HG03159 (cell line): ENCODE results near the gene GHRH.

Experiments used
- ATAC-seq: cut with Tn5 transposase; IDR thresholded peaks from one replicate; pipeline ENCODE4 v1.9.1; 2021; ENCODE audit warnings: mild to moderate bottlenecking, moderate library complexity; ENCODE audit not compliant: unreplicated experiment

Gene GHRH

DNA sequence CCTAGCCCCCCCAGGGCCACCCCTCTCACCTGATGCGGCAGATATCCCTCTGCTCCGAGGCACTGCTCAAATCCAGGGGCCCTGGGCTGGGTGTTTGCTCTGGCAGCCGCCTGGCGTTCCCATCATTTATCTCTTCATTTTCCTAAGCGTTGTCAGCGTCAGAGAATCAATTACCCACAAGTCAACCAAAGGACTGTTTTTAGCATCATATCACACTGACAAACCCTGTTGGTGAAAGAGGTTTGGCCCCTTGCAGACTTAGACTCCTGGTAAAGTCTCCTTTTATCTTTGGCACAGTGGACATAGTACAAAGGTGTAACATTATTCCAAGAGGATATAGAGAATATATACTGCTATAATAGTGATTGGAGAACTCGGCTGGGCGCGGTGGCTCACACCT, at the start of gene GHRH:
GHRH (minus strand) TSS at position 101 of the 400 bp plus-strand sequence. CDS start 4,925 bp downstream, outside the sequence.
- no peak for ATAC-seq

GRCh38 chr20:37310951-37311350, 49.3 kb upstream of the GHRH start:
- ATAC-seq = no peak

DNA sequence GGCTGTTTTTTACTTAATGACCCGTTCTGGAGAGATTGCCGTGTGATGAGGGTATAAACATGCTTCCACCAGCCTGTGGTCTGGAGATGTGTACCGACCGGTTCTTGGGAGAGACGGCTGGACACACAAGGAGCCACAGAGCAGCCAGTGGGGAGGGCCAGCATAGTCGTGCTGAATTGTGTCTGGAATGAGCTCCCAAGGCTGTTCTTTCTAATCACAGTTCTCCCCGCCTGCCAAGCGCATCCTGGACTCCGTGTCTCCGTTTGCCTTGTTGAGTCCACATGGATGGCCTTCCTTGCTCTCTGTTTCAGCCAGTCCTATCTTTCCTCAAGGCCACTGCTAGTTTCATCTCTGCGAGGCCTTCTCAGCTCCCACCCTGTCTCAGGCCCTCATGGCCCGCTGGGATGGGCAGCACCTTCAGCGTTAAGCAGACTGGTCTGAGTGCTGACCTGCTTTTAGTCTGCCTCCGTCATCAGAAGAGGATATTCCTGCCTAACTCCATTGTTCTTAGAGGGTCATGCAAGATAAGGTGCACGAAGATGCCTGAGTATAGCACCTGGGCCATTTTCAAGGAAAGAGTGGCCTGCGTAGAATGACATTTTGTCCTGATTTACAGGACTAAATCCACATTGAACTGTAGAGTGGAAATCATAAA, 48.4 kb upstream of the GHRH start:
- no peak for ATAC-seq

DNA sequence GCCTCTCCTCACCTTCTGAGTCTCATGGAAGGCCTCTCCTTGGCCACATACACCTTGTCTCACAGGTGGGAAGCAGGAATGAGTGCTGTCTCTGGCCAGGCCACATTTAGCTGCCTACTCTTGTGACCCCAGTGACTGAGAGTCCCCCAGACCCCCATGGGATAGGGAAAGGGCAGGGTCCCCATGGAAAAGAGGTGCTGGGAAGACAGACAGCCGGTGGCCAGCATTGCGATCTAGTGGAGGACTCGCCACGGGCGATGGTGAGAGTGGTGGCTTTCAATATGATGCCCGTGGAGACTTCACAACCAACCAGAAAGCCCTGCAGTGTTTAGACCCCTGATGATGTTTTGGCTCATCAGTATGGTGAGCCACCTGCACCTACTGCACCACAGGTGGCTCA, 47.7 kb upstream of the GHRH start:
- ATAC-seq = no peak

- peak; percentile 86 for ATAC-seq
Measured at GRCh38 chr20:37308086-37309050, 46.8 kb upstream of the GHRH start.

DNA sequence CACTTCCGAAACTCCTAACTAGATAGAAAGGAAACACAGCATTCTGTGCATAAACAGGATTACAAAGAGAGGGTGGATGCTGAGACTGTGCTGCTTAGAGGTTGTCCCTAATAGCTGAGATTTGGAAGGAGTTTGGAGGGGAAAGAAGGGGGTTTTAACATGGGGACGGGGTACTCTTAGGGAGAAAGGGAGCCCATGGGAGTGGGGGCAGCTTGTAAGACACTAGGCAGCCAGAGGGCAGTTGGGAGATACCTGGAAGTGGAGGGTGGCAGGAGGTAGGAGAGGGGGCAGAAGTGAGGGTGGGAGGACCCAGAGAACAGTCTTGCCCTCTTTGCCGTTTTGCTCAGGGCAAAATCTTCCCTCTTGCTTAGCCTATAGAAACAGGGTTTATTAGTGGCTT, 44.2 kb upstream of the GHRH start:
- ATAC-seq = no peak

DNA sequence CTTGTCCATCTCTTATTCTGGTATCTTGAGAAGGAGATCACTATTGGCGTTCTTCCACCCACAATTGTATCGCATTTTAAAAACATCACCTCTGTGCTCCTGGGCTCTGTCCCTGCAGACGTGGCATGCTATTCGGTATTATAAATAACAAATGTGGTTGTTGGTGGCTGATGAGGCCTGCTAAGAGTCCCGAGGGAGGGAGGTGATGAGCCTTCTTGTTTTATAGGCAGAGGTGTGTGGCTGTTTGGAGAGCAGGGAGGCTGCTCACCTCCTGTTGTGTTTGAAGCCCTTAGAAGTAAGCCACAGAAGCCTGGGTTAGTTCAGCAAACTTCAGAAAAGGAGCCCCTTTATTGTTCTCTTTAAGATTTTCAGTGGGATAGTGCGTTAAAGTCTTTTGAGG, 43.5 kb upstream of the GHRH start:
- ATAC-seq = no peak

DNA sequence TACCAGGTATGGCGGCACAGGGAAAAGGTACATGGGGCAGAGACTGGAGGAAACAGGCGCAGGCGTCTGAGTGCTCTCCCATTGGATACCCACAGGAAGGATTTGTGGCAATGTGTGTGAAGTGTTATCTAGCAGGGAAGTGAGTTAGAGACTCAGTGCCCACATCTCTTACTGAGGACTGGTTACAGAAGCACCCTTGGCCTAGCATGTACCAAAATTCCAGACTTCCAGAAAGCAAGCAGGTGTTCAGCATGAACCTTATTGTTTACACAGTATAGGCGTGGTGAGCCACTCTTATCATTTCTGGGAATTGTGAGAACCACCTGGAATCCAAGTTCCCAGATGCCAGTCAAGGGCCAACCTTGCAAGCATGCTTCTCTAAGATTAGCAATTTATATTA, 42.0 kb upstream of the GHRH start:
- no peak for ATAC-seq

GRCh38 chr20:37302981-37303380, 41.4 kb upstream of the GHRH start:
- ATAC-seq = no peak

DNA sequence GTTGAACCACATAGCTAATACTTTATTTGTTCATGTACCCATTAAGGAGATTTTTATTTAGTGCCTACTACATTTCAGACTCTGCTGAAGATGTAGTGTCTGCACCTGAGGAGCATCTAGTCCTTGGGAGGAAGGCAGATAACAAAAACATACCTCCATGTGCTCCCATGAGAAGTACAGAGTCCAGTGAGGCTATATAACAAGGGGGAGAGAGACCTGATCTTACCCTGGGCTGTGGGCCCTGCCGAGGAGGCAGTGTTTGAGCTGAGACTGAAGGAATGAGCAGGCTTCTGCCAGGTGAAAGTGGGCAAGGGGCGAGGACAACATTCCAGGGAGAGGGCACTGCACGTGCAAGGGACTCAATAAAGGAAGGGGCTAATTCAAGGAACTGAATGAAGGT, 39.9 kb upstream of the GHRH start:
- ATAC-seq = no peak

DNA sequence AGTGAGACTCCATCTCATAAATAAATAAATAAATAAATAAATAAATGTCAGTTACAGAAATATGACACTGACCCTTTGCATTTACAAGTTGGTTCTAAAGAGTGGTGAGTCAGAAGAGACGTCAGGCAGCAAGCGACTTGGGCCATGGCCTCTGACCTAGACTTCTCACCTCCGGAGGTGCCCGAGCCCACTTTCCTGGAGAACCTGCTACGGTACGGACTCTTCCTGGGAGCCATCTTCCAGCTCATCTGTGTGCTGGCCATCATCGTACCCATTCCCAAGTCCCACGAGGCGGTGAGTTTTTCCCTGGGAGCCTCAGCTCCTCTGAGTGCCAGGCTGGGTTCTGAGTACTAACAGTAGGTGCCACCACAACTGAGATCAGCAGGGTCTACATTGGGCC, 39.5 kb upstream of the GHRH start:
- ATAC-seq = no peak

DNA sequence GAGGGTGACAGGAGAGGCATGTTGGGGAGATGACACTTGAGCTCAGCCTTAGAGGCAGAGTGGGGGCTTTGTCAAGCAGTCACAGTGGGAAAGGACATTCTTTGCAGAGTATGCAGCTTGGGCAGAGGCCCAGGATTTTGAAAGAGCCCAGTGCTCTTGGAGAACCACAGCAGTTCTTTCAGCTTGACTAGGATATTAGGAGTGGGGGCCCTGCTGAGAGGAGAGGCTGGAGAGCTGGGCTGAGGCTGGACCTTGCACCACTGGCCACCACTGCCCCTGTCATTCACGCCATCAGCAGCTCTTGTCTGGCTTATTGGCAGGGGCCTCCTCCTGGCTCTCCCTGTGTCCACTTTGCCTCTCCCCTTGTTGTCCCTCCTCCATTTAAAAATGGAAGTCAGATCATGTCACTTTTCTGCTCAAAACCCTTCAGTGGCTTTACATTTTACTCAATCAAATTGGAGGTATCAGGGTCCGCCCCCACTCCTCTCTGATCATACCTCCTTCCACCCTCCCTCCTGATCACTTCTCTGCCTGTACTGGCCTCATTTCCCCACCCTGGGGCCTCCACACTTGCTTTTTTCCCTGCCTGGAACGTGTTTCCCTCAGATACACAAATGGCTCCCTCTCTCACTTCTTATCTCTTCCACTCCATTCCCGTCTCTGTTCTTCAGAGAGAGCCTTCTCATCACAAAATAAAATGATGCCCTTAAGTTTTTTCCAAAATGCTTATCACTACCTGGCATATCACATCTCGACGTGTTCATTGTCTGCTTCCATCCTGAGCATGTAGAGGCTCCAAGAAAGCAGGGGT, 38.3 kb upstream of the GHRH start:
- no peak for ATAC-seq

DNA sequence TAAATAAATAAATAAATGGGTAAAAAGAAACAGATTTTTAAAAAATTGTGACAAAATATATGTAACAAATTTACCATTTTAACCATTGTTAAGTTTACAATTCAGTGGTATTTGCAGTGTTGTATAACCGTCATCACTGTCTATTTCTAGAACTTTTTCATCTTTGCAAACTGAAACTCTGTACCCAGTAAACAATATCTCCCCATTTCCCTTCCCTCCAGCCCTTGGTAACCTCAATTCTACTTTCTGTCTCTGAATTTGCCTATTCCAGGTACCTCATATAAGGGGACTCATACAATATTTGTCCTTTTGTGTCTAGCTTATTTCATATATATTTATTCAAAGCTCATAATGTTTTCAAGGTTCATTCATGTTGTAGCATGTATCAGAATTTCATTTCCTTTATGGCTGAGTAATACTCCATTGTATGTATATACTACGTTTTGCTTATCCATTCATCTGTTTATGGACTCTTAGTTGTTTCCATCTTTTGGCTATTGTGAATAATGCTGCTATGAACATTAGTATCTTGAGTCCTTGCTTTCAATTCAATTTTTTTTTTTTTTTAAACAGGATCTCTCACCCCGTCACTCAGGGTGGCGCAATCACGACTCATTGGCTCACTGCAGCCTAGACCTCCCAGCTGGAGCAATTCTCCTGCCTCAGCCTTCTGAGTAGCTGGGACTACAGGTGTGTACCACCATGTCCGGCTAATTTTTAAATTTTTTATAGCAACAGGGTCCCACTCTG, 36.8 kb upstream of the GHRH start:
- no peak for ATAC-seq

DNA sequence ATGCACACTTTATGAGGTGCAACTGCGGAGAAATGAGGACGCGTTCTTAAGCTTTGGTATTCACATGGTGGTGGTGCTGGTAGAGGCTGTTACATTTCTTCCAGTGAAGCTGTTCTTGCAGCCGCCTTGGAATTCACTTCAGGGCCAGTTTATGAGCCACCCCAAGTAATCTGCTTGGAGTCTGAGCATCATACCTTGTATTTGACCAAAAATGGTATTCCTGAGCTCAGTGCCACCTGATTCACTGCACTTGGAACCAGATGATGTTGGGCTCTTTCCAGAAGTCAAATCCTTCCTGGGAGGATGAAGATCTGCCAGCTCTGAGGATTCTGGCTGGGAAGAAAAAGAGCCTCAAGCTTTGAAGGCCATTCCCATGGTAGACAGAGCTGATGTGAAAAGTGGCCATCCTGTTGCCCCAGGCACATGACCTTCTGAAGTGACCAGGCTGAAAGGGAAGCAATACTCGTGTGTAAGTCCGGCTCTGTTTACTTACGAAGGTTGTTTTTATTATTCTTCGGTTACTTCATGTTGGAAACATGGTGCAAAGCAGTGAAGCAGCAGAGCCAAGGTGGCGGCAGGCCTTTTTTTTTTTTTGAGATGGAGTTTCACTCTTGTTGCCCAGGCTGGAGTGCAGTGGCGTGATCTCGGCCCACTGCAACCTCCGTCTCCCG, 35.6 kb upstream of the GHRH start:
- no peak for ATAC-seq

DNA sequence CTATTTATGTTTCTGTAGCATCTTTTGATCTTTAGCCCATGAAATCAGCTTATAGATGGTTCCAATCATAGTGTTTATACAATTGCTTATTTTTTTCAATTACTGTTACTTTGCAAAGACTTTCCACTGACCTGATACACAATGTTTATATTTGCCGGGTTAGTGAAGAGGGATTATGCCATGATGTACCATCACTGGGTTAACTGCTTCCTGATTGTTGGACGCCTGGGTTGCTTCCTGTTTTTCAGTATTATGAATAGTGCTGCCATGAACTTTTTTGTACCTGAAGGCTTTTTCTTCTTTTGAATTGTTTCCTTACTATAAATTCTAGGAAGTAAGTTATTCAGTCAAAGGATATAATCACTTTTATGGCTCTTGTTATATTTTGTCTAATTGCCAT, 34.8 kb upstream of the GHRH start:
- ATAC-seq = no peak

DNA sequence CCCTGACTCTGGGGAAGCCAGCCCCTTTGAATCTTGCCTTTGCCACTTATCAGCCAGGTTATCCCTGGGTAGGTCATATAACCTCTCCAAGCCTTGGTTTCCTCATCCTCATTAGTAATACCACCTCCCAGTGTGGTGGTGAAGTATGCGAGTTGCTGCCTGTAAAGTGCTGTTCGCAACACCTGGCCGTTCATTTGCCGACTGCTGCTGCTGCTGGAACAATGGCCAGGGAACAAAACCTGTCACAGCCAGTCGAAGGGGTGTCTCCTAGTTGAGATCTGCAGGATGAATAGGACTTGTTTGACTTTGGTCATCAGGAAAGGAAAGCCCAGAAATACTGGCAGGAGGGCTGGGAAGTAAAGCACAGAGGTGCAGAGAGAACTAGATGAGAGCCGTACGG, 34.0 kb upstream of the GHRH start:
- ATAC-seq = no peak

GRCh38 chr20:37295001-37295400, 33.4 kb upstream of the GHRH start:
- no peak for ATAC-seq

DNA sequence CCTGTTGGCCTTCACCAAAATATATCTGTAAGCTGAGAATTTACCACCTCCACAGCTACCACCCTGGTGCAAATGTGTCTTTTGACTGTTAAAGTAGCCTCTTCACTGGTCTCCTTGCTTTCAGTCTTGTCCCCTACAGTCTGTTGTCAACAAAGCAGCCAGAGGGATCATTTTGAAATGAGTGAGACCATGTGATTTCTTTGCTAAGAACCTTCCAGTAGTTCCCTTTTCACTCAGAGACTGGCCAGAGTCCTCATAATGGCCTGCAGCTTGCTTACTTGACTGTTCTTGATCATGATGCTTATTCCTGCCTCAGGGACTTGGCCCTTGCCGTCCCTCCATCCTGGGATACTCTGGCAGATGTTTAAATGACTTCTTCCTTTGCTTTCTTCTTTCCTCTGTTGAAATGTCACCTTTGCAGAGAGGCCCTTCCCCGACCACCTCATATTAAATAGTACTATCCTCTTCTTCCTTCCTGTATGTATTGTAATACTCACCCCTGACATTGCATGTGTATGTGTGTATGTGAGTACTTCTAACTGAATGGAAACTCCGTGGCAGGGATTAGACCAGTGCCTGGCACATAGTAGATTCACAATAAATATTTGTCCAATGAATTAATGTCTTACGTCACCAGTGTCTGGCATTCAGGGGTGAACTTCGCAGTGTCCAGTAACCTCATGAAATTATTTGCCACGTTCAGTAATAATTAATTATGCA, 32.8 kb upstream of the GHRH start:
- no peak for ATAC-seq

- no peak for ATAC-seq
Measured at GRCh38 chr20:37293301-37293943, 31.8 kb upstream of the GHRH start.
